Measurements from ENCODE around the gene MTF1. TPM values are rescaled to one million over a fixed set of nuclear protein-coding genes. Genes with fewer than 3 reads are reported as not detected.
"Not testable (repeated sequence)": the region's sequence is repeated elsewhere in the genome, so short reads cannot be mapped to it uniquely, and the experiment has no call there.

The MTF1 gene
- total RNA-seq, 1 experiment from 2014 or later, result 5.1 TPM

DNA sequence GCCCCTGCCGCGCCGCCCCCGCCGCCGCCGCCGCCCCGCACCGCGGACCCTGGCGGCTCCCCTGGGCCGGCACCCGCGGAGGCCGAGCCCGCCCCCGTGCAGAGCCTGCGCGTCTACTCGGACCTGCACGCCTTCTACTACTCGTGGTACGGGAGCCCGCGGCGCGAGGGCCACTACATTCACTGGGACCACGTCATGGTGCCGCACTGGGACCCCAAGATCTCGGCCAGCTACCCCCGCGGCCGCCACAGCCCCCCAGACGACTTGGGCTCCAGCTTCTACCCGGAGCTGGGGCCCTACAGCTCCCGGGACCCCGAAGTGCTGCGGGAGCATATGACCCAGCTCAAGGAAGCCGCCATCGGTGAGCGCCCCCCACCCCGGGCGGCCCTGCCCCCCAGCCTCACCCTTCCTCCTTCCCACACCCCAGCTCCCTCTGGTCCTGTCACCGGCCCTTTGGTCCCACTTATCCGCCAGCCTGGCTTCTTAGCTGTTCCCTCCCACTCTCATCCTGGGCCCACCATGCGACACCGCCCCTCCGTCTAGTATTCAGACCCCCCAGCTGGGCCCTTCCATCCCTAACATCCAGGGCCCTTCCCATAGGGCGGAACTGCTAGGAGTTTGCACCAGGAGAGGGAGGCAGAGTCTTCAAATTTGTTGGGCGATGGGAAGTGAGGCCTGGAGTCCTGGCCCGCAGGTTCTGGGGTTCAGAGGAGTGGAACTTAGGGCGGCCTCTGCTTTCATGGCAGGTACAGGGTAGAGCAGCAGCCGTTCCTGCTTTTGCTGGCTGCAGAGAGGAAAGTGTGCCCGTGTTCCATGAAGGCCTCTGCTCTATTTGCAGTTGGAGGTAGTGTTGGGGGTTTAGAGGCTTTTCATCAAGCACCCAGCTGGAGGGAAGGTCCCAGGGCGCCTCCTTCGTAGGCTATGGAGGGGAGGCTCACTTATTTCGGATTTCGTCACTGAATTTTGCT, 64.7 kb downstream of the MTF1 start:
- Histone ChIP-seq H3K4me2 (ENCODE audit: low read depth, low read length, poor library complexity, severe bottlenecking) (peak overlapping the region; percentile 99), H3K36me3 (ENCODE audit: insufficient read depth, low read length) (peaks cover 19% of the 10 kb centered on the region), H2AFZ (ENCODE audit: low read length) (0 out of 2 replicates have a peak overlapping the region, but pooled peaks have one; percentile 71), H3K79me2 (ENCODE audit: low read length) (peaks cover 23% of the 10 kb centered on the region), H3K9me3 (ENCODE audit: low read length) (no peaks in the 10 kb centered on the region), H3K4me1 (ENCODE audit: low read length) (peaks cover 19% of the 10 kb centered on the region), H3K4me3 (ENCODE audit: low read length) (peak overlapping the region; percentile 85), H4K20me1 (ENCODE audit: insufficient read depth, low read depth, low read length) (peaks cover 6% of the 10 kb centered on the region; the same call in 1 of the 2 replicates), H3K27ac (ENCODE audit: low read length) (peak overlapping the region; percentile 34; the same call in 1 of the 2 replicates), H3K9me2 (replicated peaks; ENCODE audit: insufficient read depth, low read length) (no peaks in the 10 kb centered on the region), H3K9ac (ENCODE audit: low read length) (peak overlapping the region; percentile 98), H3K27me3 (ENCODE audit: low read length) (no peaks in the 10 kb centered on the region)
- peak; percentile 53 for DNase-seq

DNA sequence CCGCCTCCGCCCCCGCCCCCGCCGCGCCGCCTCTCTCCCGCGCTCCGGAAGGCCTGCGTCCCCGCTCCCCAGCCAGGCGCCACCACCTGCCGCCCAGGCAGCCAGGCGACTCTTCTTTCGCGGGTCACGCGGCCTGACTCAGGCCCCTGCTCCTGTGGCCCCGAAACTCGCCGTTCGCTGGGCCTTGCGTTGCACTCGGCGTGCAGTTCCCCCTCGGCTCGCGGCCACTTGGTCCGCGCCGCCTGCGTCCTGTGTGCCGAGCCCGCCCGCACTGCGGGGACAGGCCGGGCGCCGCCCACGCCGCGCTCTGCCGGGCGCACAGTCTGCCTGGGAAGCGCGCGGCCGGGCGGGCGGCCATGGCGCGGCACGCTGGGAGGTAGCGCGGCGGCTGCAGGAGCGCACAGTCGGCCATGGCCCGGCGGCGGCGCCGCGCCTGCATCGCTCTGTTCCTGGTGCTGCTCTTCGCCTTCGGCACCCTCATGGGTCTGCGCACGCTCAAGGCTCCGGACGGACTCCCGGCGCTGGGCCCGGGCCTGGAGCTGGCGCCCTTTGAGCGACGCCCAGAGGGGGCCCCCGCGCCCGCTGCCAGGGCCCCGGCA, 65.5 kb downstream of the MTF1 start, which contains the start of gene MANEAL:
MANEAL (plus strand) TSS at position 75 of the 599 bp plus-strand sequence; CDS start at position 411, 336 bp downstream.
- H3K9me2 ChIP-seq (replicated peaks; ENCODE audit: insufficient read depth, low read length), result no peaks in the 10 kb centered on the region
- peaks cover 19% of the 10 kb centered on the region for H3K4me1 ChIP-seq (ENCODE audit: low read length)
- peak within 1 kb of the TSS; percentile 99 for H3K4me2 ChIP-seq (ENCODE audit: low read depth, low read length, poor library complexity, severe bottlenecking)
- H3K79me2 ChIP-seq (ENCODE audit: low read length), result peaks cover 23% of the 10 kb centered on the region
- peak; percentile 86 for DNase-seq
- peak within 1 kb of the TSS; percentile 85 for H3K4me3 ChIP-seq (ENCODE audit: low read length)
- H3K27ac ChIP-seq (ENCODE audit: low read length), result peak within 1 kb of the TSS; percentile 34; the same call in 1 of the 2 replicates
- H2AFZ ChIP-seq (ENCODE audit: low read length), result peak within 1 kb of the TSS; percentile 89; the same call in 1 of the 2 replicates
- peak within 1 kb of the TSS; percentile 98 for H3K9ac ChIP-seq (ENCODE audit: low read length)
- no peaks in the 10 kb centered on the region for H3K9me3 ChIP-seq (ENCODE audit: low read length)
- H3K36me3 ChIP-seq (ENCODE audit: insufficient read depth, low read length), result peaks cover 16% of the 10 kb centered on the region
- H4K20me1 ChIP-seq (ENCODE audit: insufficient read depth, low read depth, low read length), result peaks cover 6% of the 10 kb centered on the region; the same call in 1 of the 2 replicates
- no peaks in the 10 kb centered on the region for H3K27me3 ChIP-seq (ENCODE audit: low read length)

DNA sequence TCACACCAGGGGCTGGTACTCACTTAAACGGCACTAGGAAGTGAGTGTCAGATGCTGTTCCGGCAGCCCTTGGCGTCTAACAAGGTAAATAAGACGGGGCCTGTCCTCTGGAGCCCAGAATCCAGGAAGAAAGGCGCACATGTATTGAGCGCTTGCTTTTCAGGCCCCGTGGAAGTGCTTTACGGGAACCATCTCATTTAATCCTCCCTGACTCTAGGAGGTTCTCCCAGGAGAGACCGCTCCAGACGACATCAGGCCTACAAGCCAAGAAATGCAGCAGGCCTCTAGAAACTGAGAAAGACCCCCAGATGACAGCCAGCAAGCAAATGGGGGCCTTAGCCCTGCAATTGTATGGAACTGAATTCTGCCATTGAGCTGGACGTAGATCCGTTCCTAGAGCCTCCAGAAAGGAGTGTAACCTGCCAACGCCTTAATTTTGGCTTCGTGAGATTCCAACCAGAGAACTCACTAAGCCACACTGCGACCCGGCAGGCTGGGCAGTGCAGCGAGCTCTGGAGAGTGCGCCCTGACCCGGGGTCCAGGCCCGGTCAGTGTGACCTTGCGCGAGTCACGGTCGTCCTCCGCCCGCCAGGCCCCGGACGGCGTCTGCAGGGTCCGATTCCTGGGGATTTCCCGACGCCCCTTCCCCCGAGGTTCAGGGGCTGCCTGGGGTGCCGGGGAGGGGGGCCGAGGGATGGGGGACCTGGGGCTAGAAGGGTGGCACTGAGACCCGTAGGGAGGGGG, 66.3 kb downstream of the MTF1 start:
- H2AFZ ChIP-seq (ENCODE audit: low read length), result peak overlapping the region; percentile 56; the same call in 1 of the 2 replicates
- peak overlapping the region; percentile 99 for H3K4me2 ChIP-seq (ENCODE audit: low read depth, low read length, poor library complexity, severe bottlenecking)

DNA sequence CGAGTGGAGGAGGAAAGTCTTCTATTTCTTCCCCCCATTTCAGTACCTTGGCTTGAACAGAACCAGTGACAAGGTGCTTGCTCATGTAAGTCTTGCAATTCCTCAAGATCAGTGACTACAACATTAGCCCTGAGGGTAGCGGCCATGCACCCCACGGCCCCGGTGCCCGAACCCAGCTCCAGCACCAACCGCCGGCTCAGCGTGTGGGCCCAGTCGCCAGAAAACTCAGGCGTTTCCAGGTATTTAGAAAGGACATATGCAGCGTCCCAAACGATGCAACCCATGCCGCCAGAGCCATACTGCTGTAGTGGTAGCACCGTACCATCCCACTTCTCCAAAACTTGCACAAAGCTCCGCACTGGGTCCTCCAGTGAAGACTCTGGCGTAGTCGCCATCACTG, 76.9 kb downstream of the MTF1 start:
- Histone ChIP-seq H3K9ac (ENCODE audit: low read length) (no peak overlapping the region), H3K9me3 (ENCODE audit: low read length) (no peaks in the 10 kb centered on the region), H4K20me1 (ENCODE audit: insufficient read depth, low read depth, low read length) (no peaks in the 10 kb centered on the region), H3K4me2 (ENCODE audit: low read depth, low read length, poor library complexity, severe bottlenecking) (no peak overlapping the region), H3K36me3 (ENCODE audit: insufficient read depth, low read length) (no peaks in the 10 kb centered on the region), H3K9me2 (replicated peaks; ENCODE audit: insufficient read depth, low read length) (no peaks in the 10 kb centered on the region), H2AFZ (ENCODE audit: low read length) (no peak overlapping the region), H3K27me3 (ENCODE audit: low read length) (no peaks in the 10 kb centered on the region), H3K4me1 (ENCODE audit: low read length) (peaks cover 6% of the 10 kb centered on the region), H3K4me3 (ENCODE audit: low read length) (no peak overlapping the region), H3K27ac (ENCODE audit: low read length) (no peak overlapping the region), H3K79me2 (ENCODE audit: low read length) (no peaks in the 10 kb centered on the region)
- no peak for DNase-seq

More for the DNA sequence above, 66.3 kb downstream of the MTF1 start:
- Histone ChIP-seq H3K27ac (ENCODE audit: low read length) (no peak overlapping the region), H3K27me3 (ENCODE audit: low read length) (no peaks in the 10 kb centered on the region), H3K4me1 (ENCODE audit: low read length) (peaks cover 19% of the 10 kb centered on the region), H3K9ac (ENCODE audit: low read length) (peak overlapping the region; percentile 98), H3K9me3 (ENCODE audit: low read length) (no peaks in the 10 kb centered on the region), H3K36me3 (ENCODE audit: insufficient read depth, low read length) (peaks cover 15% of the 10 kb centered on the region), H3K9me2 (replicated peaks; ENCODE audit: insufficient read depth, low read length) (no peaks in the 10 kb centered on the region), H3K4me3 (ENCODE audit: low read length) (peak overlapping the region; percentile 49; the same call in 1 of the 2 replicates), H4K20me1 (ENCODE audit: insufficient read depth, low read depth, low read length) (peaks cover 6% of the 10 kb centered on the region; the same call in 1 of the 2 replicates), H3K79me2 (ENCODE audit: low read length) (peaks cover 23% of the 10 kb centered on the region)
- no peak for DNase-seq

DNA sequence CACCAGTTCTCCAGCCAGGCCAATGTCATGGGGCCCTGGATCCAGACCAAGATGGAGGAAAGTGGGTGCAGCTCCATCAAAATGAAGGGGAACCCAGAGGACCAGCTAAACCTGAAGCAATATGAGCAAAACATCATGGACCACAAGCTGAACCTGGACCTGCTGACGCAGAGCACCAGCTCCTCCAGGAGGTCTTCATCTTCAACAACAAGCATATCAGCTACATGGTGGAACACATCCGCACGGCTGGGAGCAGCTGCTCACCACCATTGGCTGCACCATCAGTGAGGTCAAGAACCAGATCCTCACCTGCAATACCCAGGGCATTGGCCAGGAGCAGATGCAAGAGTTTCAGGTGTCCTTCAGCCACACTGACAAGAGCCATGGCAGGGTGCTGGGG, 80.7 kb downstream of the MTF1 start:
- Histone ChIP-seq H3K9me3 (ENCODE audit: low read length) (no peaks in the 10 kb centered on the region), H3K79me2 (ENCODE audit: low read length) (no peaks in the 10 kb centered on the region), H3K27me3 (ENCODE audit: low read length) (no peaks in the 10 kb centered on the region), H3K4me2 (ENCODE audit: low read depth, low read length, poor library complexity, severe bottlenecking) (no peak overlapping the region), H3K36me3 (ENCODE audit: insufficient read depth, low read length) (no peaks in the 10 kb centered on the region), H3K4me1 (ENCODE audit: low read length) (peaks cover 6% of the 10 kb centered on the region), H2AFZ (ENCODE audit: low read length) (no peak overlapping the region), H4K20me1 (ENCODE audit: insufficient read depth, low read depth, low read length) (no peaks in the 10 kb centered on the region), H3K4me3 (ENCODE audit: low read length) (no peak overlapping the region), H3K9ac (ENCODE audit: low read length) (no peak overlapping the region), H3K9me2 (replicated peaks; ENCODE audit: insufficient read depth, low read length) (no peaks in the 10 kb centered on the region), H3K27ac (ENCODE audit: low read length) (no peak overlapping the region)
- no peak for DNase-seq

DNA sequence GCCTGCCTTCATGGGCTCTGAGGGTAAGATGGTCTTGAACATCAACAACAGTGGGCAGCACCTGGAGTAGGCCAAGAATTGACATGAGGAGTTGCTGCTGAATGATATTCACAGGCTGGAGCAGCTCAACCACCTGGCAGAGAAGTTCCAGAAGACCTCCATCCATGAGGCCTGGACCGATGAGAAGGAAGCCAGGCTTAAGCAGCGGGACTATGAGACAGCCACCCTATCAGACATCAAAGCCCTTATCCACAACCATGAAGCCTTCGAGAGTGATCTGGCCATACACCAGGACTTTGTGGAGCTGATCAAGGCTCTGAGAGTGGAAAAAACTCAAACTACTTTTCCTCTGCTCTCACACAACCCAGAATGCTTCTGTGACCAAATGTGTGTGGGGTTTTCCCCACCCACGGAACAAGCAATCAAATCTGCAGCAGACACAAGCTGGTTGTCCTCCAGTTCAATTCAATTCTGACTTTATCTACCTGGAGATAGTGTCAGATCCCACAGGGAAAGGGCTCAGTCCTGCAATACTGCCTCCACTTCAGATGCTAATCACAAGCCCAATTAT, 82.4 kb downstream of the MTF1 start:
- no peak for DNase-seq
- H3K36me3 ChIP-seq (ENCODE audit: insufficient read depth, low read length), result no peaks in the 10 kb centered on the region

DNA sequence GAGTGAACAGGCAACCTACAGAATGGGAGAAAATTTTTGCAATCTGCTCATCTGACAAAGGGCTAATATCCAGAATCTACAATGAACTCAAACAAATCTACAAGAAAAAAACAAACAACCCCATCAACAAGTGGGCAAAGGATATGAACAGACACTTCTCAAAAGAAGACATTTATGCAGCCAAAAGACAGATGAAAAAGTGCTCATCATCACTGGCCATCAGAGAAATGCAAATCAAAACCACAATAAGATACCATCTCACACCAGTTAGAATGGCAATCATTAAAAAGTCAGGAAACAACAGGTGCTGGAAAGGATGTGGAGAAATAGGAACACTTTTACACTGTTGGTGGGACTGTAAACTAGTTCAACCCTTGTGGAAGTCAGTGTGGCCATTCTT, 88.0 kb downstream of the MTF1 start:
- not testable (repeated sequence) for H3K4me3 ChIP-seq (ENCODE audit: low read length)

More for the DNA sequence above, 82.4 kb downstream of the MTF1 start:
- Histone ChIP-seq H3K9ac (ENCODE audit: low read length) (no peak overlapping the region), H3K4me2 (ENCODE audit: low read depth, low read length, poor library complexity, severe bottlenecking) (no peak overlapping the region), H3K4me3 (ENCODE audit: low read length) (no peak overlapping the region), H3K79me2 (ENCODE audit: low read length) (no peaks in the 10 kb centered on the region), H3K4me1 (ENCODE audit: low read length) (peaks cover 6% of the 10 kb centered on the region), H3K9me3 (ENCODE audit: low read length) (no peaks in the 10 kb centered on the region), H3K27ac (ENCODE audit: low read length) (no peak overlapping the region), H2AFZ (ENCODE audit: low read length) (no peak overlapping the region), H3K27me3 (ENCODE audit: low read length) (no peaks in the 10 kb centered on the region), H4K20me1 (ENCODE audit: insufficient read depth, low read depth, low read length) (no peaks in the 10 kb centered on the region), H3K9me2 (replicated peaks; ENCODE audit: insufficient read depth, low read length) (no peaks in the 10 kb centered on the region)

More for the DNA sequence above, 88.0 kb downstream of the MTF1 start:
- peaks cover 11% of the 10 kb centered on the region for H3K4me1 ChIP-seq (ENCODE audit: low read length)
- not testable (repeated sequence) for H3K9me2 ChIP-seq (replicated peaks; ENCODE audit: insufficient read depth, low read length); H3K36me3 ChIP-seq (ENCODE audit: insufficient read depth, low read length); H3K79me2 ChIP-seq (ENCODE audit: low read length); H3K27me3 ChIP-seq (ENCODE audit: low read length); H4K20me1 ChIP-seq (ENCODE audit: insufficient read depth, low read depth, low read length); H3K4me2 ChIP-seq (ENCODE audit: low read depth, low read length, poor library complexity, severe bottlenecking); DNase-seq; H3K27ac ChIP-seq (ENCODE audit: low read length); H2AFZ ChIP-seq (ENCODE audit: low read length); H3K9me3 ChIP-seq (ENCODE audit: low read length); H3K9ac ChIP-seq (ENCODE audit: low read length)

Data from Karpas-422 (cell line).